GM12892 (cell line): ENCODE data around the gene USP10.

Source experiments
- DNase-seq: peaks from one replicate; pipeline ENCODE4 v3.0.0; 2011; ENCODE audit not compliant: insufficient read length
- FAIRE-seq: peaks from 2 replicates; lab custom pipeline; 2011; peaks lifted over from hg19 to GRCh38; lab: Jason Lieb, UNC
- POLR2A ChIP-seq: IDR thresholded peaks from 2 replicates; pipeline ENCODE4 v1.6.1; 2011; ENCODE audit warnings: low read depth, low read length, control low read depth
- POLR2AphosphoS5 ChIP-seq: IDR thresholded peaks from 2 replicates; pipeline ENCODE4 v1.6.1; 2011; ENCODE audit warnings: low read depth, low read length, control low read depth
- TAF1 ChIP-seq: IDR thresholded peaks from 2 replicates; pipeline ENCODE4 v1.6.1; 2011; ENCODE audit warnings: low read depth, mild to moderate bottlenecking, control low read depth, low read length, borderline replicate concordance

The USP10 gene

DNA sequence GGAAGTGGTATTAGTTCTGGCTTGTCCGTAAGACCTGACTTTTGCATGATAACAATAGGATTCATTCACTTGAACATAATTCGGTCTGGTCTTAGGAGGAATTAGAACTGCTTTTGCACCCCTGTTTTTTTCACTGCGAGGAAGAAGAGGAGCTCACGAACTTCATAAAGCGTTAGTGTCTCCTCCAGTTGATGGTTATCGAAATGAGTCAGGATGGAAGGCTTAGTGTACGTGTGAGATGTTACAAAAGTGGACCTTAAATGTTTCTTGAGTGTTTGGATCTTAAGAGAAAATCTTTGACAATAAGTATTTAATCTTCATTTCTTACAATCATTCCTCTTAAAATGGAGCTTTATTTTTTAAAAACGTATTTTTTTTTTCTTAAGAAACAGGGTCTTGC is 52.8 kb downstream of the USP10 start:
- TF ChIP-seq POLR2A (no peak), POLR2AphosphoS5 (no peak), TAF1 (no peak)
- DNase-seq = no peak
- FAIRE-seq = no peak

- DNase-seq (no peak), FAIRE-seq (no peak)
- TF ChIP-seq POLR2A = no peak
- no peak for TF ChIP-seq POLR2AphosphoS5
- no peak for TF ChIP-seq TAF1
Measured at GRCh38 chr16:84753412-84754326, 53.9 kb downstream of the USP10 start.

DNA sequence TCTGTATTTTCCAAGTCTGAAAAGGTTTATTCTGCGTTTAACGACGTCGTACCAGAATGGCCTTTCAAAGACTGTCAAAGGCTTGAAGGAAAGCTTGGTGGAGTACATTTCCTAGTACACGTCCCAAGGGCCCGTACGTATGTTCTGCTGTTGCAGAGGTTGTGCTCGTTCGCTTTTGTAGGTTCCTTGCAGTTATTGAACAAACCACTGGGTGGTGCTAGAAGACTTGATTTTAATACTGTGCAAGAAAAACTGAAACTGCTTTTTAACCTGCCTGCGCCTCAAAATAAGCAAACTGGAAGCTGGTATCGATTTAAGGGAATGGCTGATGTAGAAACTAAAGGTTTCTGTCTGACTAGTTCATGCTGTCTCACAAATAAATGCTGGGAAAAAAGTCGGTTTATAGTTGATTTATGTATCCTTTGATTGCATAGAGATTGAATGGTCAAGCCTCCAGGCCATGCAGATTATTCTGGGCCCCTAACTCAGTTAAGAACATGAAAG is 54.6 kb downstream of the USP10 start:
- no peak for DNase-seq
- TF ChIP-seq TAF1 = no peak
- no peak for TF ChIP-seq POLR2AphosphoS5
- no peak for TF ChIP-seq POLR2A
- FAIRE-seq = peak; percentile 85

- DNase-seq (no peak), FAIRE-seq (peak; percentile 38)
- TF ChIP-seq POLR2A (no peak), TAF1 (no peak), POLR2AphosphoS5 (no peak)
Measured at GRCh38 chr16:84754956-84755672, 55.3 kb downstream of the USP10 start.

DNA sequence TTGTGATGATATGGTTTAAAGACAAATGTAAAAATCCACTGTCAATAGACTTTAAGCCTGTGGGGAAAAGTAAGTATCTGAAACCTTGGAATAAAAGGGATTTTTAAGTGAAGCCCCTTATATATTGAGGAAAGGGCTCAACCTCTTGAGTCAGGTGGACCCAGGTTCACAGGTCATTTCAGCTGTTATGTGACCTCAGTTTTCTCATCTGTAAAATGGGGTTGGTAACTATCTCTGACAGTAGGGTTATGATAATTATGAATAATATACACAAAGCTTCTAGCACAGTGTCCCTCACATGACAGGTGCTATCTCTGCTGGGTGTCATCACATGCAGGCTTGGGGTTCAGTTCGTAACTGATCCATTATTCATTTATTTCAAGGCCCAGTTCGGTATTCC is 57.0 kb downstream of the USP10 start:
- DNase-seq (no peak), FAIRE-seq (no peak)
- TF ChIP-seq POLR2A = no peak
- no peak for TF ChIP-seq TAF1
- TF ChIP-seq POLR2AphosphoS5 = no peak

GRCh38 chr16:84758627-84759026 is 58.8 kb downstream of the USP10 start:
- TF ChIP-seq POLR2A = no peak
- no peak for TF ChIP-seq TAF1
- no peak for TF ChIP-seq POLR2AphosphoS5
- DNase-seq (no peak), FAIRE-seq (no peak)

DNA sequence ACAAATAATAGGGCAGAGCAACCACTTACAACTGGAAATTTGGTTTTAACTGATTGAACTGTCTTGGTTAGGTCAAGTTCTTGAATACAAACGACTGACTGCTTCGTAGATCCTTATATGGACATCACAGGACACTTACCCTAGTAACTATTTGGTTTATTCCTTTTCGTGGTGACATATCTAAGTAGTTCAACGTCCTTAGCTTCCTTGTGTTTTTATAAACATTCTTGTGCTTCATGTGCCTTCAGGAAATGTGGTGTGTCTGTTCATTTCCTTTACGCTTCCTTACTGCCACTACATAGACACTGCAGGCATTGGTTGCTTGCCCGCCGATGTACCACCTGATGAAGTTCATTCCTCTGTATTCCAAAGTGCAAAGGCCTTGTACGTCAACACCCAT is 59.3 kb downstream of the USP10 start:
- no peak for TF ChIP-seq POLR2AphosphoS5
- no peak for TF ChIP-seq POLR2A
- TF ChIP-seq TAF1 = no peak
- FAIRE-seq (no peak), DNase-seq (no peak)

GRCh38 chr16:84759906-84760305 is 60.1 kb downstream of the USP10 start:
- DNase-seq = no peak
- TF ChIP-seq POLR2AphosphoS5 = no peak
- TF ChIP-seq POLR2A = no peak
- TF ChIP-seq TAF1 = no peak
- FAIRE-seq = no peak

- DNase-seq = no peak
- TF ChIP-seq POLR2AphosphoS5 (no peak), TAF1 (no peak), POLR2A (no peak)
- FAIRE-seq = no peak
Measured at GRCh38 chr16:84761448-84762368, 61.9 kb downstream of the USP10 start.

DNA sequence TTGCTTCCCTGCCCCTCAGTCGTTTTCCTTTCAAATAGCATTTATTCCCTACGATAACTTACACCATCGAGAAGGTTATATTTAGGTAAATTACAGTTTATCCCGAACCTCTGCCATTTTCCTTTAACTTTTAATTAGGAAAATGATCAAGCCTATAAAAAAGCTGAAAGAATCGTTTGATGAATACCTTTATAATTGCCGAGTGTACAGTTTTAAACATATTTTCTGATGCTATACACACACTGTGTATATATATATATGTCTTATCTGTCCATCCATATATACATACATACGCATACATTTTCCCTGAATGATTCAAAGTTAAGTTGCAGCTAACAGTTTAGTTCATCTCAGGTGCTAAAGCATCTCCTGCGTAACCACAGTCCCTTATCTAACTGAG is 63.4 kb downstream of the USP10 start:
- no peak for TF ChIP-seq POLR2A
- no peak for TF ChIP-seq POLR2AphosphoS5
- TF ChIP-seq TAF1 = no peak
- no peak for FAIRE-seq

DNA sequence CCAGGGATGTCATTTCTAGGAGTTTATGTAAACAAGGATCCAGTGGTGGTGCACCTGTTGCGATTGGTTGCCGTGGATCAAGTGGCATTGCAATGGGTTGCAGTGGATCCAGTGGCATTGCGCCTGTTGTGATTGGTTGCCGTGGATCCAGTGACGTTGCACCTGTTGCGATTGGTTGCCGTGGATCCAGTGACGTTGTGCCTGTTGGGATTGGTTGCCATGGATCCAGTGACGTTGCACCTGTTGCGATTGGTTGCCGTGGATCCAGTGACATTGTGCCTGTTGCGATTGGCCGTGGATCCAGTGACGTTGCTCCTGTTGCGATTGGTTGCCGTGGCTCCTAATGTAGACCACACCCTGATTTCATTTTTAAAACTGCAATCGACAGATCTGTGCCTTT is 63.8 kb downstream of the USP10 start:
- DNase-seq (no peak), FAIRE-seq (no peak)
- TF ChIP-seq POLR2A = no peak
- no peak for TF ChIP-seq TAF1
- TF ChIP-seq POLR2AphosphoS5 = no peak

More for the DNA sequence above, 63.4 kb downstream of the USP10 start:
- no peak for DNase-seq
